HS-5 (cell line): ENCODE results near the gene KCNIP3.

Experiments used
- DNase-seq: peaks from one replicate; pipeline ENCODE4 v3.0.0-alpha.2; 2012; ENCODE audit warnings: low read depth

Gene KCNIP3

DNA sequence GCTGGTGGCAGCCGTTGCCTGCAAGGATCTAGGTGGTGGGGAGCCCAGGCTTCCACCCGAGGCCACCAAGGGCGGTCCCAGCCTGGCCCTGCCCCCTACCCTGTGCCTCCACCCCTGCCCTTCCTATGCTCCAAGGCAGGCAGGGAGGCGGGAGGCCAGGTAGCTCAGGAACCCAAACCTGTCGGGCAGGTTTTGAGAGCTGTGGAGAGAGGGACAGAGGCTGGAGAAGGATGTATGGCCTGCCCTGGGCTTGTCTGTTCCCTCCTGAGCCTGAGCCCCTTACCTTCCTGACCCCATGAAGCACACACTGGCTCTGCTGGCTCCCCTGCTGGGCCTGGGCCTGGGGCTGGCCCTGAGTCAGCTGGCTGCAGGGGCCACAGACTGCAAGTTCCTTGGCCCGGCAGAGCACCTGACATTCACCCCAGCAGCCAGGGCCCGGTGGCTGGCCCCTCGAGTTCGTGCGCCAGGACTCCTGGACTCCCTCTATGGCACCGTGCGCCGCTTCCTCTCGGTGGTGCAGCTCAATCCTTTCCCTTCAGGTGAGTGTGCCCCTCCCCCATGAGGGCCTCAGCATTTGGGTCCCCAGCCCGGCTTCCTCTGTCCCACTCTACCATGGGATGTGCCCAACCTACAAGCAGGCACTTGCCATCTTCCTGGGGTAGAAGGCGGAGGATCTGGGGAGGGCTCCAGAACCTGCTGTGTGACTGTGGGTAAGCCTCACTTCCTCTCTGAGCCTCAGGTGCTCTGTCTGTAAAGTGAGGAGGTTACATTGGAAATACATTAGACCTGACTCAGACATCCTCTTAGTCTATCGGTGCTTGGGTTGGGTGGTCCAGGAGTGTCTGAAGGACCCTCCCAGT lies 22.6 kb upstream of the KCNIP3 start, which contains the start of gene PROM2:
PROM2 (plus strand) TSS at position 159 of the 860 bp plus-strand sequence; CDS start at position 296, 137 bp downstream.
- DNase-seq, result no peak

- no peak for DNase-seq
Observed at GRCh38 chr2:95275151-95275515, 22.0 kb upstream of the KCNIP3 start.

DNA sequence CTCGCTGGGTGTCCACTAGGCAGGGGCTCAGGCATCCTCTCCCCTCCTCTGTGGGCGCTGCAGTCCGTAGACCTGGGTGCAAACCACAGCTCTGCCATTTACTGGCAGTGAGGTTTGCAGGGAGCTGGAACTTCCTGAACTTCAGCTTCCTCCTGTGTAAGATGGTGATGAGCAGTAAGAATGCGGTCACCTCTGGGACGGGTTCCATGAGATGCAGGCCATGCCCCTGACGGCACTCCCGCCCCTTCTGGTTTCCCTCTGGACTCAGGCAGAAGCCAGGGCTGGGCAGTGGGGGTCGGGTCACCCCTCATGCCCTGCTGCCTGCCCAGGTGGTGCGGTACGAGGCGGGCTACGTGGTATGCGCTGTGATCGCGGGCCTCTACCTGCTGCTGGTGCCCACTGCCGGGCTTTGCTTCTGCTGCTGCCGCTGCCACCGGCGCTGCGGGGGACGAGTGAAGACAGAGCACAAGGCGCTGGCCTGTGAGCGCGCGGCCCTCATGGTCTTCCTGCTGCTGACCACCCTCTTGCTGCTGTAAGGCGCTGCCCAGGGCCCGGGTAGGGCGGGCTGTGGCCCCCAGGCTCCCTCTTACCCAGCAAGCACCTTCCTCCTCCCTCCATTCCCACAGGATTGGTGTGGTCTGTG lies 21.4 kb upstream of the KCNIP3 start:
- no peak for DNase-seq

GRCh38 chr2:95276244-95276887 lies 20.8 kb upstream of the KCNIP3 start:
- no peak for DNase-seq

DNA sequence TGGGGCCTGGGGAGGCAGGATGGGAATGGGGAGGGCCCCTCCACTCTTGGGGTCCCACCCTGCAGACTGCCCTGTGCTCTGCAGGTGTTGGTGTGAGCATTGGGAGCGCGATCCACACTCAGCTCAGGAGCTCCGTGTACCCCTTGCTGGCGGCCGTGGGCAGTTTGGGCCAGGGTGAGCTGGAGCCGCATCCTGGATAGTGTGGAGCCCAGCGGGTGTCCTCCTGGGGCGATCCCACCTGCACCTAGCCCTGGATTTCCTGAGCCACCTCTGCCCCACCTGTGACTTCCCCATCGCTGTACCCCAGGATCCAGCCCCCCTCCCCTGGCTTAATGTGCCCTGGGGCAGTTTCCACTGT lies 20.3 kb upstream of the KCNIP3 start:
- DNase-seq, result no peak

DNA sequence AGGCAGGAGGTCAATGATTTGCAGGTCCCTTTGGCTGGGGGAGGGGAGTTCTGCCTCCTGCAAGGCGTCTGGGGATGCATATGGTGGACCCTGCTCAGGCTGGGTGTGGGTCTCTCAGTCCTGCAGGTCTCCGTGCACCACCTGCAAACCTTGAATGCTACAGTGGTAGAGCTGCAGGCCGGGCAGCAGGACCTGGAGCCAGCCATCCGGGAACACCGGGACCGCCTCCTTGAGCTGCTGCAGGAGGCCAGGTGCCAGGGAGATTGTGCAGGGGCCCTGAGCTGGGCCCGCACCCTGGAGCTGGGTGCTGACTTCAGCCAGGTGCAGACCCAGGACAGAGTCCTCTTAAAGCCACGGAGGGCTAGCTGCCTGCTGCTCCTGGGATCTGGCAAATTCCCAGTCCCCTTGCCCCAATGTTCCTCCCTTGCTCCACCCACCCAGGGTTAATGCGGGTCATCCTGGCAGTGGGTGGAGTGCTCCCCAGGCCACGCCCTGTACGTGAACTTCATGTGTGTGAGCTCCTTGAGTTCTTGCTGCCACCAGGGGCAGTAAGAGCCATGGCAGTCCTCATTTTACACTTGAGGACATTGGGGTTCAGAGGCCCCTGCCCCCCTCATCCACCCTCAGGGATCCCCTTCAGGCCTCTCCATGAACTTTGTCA lies 19.8 kb upstream of the KCNIP3 start:
- DNase-seq, result no peak

GRCh38 chr2:95278051-95278471 lies 19.1 kb upstream of the KCNIP3 start:
- DNase-seq, result peak; percentile 34

GRCh38 chr2:95278637-95279225 lies 18.4 kb upstream of the KCNIP3 start:
- DNase-seq, result no peak

DNA sequence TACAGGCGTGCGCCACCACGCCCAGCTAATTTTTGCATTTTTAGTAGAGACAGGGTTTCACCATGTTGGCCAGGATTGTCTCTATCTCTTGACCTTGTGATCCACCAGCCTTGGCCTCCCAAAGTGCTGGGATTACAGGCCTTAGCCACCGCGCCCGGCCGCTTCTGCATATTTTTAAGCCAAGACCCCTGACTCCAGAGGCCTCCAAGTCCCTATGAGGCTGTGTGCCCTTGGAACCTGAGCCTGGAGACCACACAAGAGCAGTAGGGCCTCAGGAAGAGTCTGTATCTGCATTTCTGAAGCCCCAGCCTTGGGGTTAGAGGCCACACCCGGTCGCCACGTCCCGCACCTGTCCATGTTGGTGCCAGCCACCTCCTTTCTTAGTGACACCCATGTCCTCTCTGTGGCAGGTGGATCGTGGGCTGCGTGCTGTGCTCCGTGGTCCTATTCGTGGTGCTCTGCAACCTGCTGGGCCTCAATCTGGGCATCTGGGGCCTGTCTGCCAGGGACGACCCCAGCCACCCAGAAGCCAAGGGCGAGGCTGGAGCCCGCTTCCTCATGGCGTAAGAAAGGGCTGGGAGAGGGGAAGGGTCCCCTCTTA lies 17.6 kb upstream of the KCNIP3 start:
- no peak for DNase-seq

DNA sequence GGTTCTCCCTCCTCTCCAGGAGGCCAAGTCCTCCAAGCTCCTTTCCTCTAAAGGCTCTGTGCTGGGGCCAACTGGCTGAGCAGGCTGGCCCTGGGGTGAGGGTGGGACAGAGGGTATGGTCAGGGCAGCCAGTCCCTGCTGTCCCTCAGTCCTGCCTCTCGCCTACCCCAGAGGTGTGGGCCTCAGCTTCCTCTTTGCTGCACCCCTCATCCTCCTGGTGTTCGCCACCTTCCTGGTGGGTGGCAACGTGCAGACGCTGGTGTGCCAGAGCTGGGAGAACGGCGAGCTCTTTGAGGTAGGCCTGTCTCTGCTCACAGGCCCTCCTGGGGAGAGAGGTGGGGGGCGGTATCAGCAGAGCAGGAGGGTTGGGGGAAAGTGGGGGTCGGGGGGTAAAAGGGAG lies 16.1 kb upstream of the KCNIP3 start:
- no peak for DNase-seq

- DNase-seq, result no peak
Observed at GRCh38 chr2:95281786-95282185, 15.4 kb upstream of the KCNIP3 start.

DNA sequence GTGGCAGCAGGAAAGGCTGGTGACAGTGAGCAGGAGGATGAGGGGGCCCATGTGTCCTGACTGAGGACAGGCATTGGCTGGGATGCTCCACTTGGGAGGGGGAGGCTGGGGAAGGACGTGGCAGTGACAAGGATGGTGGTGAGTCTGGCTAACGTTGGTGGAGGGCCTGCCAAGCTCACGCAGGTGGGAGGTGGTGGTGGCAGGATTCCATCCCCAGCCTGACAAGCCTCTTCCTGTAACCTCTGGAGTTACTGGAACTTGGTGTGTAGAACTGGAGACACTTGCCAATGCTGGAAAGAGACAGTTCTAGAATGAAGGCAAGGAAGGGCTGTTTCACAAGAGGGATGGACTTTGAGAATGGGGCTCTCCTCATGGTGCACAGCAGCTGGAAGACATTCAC lies 14.7 kb upstream of the KCNIP3 start:
- no peak for DNase-seq

DNA sequence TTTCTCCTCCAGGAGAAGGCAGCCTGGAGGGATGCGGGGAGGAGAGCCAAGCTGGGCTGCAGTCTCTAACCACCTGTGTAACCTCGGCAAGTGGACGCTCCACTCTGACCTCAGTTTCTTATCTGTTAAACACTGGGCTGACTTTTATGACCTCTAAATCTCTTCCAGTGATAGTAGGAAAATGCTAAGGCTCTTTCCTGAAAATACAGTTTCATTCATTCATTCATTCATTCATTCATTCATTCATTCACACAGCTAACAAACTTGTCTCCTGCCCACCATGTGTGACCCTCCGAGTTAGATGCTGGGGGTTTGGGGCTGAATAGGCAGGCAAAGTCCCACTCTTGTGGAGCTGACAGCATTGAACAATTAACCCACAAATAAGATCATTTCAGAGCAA lies 13.6 kb upstream of the KCNIP3 start:
- no peak for DNase-seq

GRCh38 chr2:95284886-95285541 lies 12.1 kb upstream of the KCNIP3 start:
- no peak for DNase-seq

- no peak for DNase-seq
Observed at GRCh38 chr2:95285542-95285932, 11.6 kb upstream of the KCNIP3 start.

GRCh38 chr2:95287336-95287735 lies 9.8 kb upstream of the KCNIP3 start:
- DNase-seq, result no peak

DNA sequence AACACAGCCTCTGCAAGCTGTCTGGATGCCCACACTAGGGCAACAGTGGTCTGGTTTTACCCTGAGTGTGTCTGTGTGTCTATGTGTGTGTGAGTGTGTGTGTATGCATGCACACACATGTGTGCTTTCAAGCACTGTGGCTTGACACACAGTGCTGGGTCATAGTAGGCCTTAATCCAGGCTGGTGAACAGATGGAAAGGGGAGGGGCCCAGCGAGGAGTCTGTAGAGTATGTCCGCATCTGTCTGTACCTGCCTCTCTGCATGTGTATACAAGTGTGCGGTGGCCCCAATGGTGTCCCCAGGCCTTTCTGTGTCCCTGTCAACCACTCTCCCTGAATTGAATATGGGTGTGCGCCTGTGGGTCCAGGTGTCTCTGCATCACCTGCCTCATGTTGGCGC lies 9.3 kb upstream of the KCNIP3 start:
- DNase-seq, result no peak

DNA sequence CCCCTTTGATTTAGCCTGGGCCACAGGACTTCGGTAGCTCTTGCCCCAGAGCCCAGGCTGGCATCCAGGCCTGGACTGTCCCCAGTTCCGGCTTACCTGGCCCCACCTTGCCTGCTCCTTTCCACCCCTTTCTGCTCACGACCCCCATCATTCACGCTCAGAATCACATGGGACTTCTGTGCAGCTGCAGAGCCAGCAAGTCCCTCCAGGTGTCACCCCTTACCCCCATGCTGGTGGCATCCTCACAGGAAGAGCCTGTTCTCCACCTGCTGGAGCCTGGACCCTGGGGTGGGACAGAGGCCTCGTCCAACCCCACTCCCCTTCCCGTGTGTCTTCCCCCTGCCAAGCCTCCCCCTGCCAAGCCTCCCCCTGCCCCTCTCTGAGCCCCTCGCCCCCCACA lies 7.9 kb upstream of the KCNIP3 start:
- no peak for DNase-seq

- DNase-seq, result no peak
Observed at GRCh38 chr2:95291222-95291621, 5.9 kb upstream of the KCNIP3 start.

DNA sequence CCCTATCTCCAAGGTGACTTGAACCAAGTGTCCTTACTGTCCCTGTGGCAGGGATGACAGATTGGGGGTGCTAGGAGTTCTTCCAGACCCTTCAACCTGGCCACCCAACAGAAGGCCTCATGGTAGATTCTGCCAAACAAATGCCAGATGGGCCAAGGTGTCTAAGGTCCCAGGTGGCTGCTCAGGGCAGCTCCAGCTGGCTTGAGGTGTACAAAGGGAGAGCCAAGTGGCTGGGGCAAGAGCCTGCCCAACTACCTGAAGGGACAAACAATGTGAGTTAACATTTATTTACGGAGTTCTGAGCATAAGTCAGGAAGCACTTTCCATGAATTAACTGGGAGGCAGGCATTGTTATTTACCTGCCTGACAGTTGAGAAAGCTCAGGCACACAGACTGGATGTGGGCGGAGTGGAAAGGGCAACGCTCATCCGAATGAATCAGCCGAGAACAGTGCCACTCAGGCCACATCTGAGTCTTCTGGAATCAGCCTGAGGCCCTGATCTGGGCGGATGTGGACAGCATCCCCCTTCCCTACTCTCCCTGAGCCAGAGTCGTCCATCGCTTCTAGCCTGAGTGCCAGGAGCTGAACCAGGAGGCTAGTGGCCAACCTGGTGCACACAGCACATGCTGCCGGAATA lies 4.4 kb upstream of the KCNIP3 start:
- no peak for DNase-seq
